OCI-LY3 (cell line): Measurements from ENCODE around the gene WDSUB1.

Experiments
- EZH2phosphoT487 ChIP-seq: fragments of 200-600 bp; shearing (Covaris generic); IDR thresholded peaks from 2 replicates; pipeline ENCODE4 v1.6.1; 2018; ENCODE audit warnings: antibody characterized with exemption, mixed run types, low read depth
- TF ChIP-seq, protein P1 (sequence below): fragments of 200-600, 300-600 bp; sonication (generic); IDR thresholded peaks from 2 replicates; pipeline ENCODE4 v1.5.1; 2014; ENCODE audit warnings: antibody characterized with exemption, low read length, low read depth

DNA sequence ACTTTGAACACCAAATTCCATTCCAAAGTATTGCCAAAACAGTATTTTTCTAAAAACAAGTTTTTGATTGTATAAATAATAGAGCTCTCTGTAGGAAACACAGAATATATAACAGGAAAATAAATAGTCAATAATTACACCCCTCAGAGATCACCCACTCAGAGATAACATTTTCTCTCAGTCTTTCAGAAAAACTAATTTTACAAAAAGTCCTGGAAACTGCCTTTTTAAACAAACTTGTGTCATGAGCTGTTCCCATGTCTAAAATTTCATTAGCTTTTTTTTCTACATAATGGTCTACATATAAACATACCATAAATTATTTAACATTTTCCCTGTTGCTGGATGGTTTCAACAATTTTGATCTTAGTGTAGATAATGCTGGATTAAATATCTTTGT is 1.2 kb upstream of the WDSUB1 start:
- TF ChIP-seq, protein P1, sequence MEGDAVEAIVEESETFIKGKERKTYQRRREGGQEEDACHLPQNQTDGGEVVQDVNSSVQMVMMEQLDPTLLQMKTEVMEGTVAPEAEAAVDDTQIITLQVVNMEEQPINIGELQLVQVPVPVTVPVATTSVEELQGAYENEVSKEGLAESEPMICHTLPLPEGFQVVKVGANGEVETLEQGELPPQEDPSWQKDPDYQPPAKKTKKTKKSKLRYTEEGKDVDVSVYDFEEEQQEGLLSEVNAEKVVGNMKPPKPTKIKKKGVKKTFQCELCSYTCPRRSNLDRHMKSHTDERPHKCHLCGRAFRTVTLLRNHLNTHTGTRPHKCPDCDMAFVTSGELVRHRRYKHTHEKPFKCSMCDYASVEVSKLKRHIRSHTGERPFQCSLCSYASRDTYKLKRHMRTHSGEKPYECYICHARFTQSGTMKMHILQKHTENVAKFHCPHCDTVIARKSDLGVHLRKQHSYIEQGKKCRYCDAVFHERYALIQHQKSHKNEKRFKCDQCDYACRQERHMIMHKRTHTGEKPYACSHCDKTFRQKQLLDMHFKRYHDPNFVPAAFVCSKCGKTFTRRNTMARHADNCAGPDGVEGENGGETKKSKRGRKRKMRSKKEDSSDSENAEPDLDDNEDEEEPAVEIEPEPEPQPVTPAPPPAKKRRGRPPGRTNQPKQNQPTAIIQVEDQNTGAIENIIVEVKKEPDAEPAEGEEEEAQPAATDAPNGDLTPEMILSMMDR = no peak
- no peak for TF ChIP-seq EZH2phosphoT487
